ENCODE results near the gene ACTL10.

GRCh38 chr20:33664085-33664761, 2.5 kb upstream of the ACTL10 start:
- no peak for TF ChIP-seq CTCF (conservative IDR thresholded peaks at IDR 0.05; ENCODE audit: low read depth, low read length)
- TF ChIP-seq POLR2A (IDR thresholded peaks at IDR 0.05; ENCODE audit: low read depth, low read length), result no peak; the same call in 1 of the 2 replicates
